ENCODE data around the gene EOLA2. TPM values are rescaled to one million over a fixed set of nuclear protein-coding genes. Genes with fewer than 3 reads are reported as not detected.
"Not testable (repeated sequence)": the region's sequence is repeated elsewhere in the genome, so short reads cannot be mapped to it uniquely, and the experiment has no call there.

Gene EOLA2
- total RNA-seq, 2 experiments from 2014 or later, result 11.5 to 27.7 TPM

DNA sequence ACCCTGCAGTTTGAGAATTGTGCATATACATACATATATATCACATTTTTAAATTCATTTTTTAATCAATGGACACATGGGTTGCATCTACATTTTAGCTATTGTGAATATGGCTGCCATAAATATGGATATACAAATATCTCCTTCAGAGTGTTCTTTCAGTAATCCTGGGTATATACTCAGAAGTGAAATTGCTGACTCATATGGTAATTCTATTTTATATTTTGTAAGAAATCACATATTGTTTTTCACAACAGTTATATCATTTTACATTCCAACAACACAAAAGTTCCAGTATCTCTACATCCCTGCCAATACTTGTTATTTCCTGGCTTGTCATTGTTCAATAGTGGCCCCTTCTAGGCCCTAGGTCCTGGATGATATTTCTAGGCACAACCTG is 29.6 kb downstream of the EOLA2 start:
- peaks cover 3% of the 10 kb centered on the region for H3K36me3 Mint-ChIP-seq (ENCODE audit: low read depth)
- ATAC-seq (no peak), DNase-seq (no peak)
- ChIA-PET POLR2A (no interaction called here), CTCF (no interaction called here)
- H3K4me1 Mint-ChIP-seq, result peaks cover 8% of the 10 kb centered on the region
- H3K4me3 Mint-ChIP-seq, result no peak overlapping the region
- intact Hi-C loops (cut with DNase I, micrococcal nuclease), result no loop called here
- no peaks in the 10 kb centered on the region for H3K27me3 Mint-ChIP-seq
- no peak overlapping the region for H3K27ac Mint-ChIP-seq
- H3K9me3 Mint-ChIP-seq (ENCODE audit: low read depth), result no peaks in the 10 kb centered on the region

DNA sequence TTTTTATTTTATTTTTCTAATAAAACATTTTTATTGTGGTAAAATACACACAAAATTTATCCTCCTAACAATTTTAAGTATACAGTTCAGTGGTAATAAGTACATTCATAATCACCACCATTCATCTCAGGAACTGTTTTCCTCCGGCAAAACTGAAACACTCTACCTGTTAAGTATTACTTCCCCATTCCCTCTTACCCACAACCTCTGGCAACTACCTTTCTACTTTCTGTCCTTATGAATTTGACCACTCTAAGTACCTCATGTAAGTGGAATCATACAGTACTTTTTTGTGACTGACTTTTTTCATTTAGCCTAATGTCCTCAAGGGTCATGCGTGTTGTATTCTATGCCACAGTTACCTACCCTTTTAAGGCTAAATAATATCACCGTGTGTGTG is 30.0 kb downstream of the EOLA2 start:
- Mint-ChIP-seq H3K27me3 (no peaks in the 10 kb centered on the region), H3K27ac (no peak overlapping the region), H3K4me3 (no peak overlapping the region), H3K36me3 (ENCODE audit: low read depth) (peaks cover 3% of the 10 kb centered on the region), H3K9me3 (ENCODE audit: low read depth) (no peaks in the 10 kb centered on the region), H3K4me1 (peaks cover 8% of the 10 kb centered on the region)
- intact Hi-C loops (cut with DNase I, micrococcal nuclease), result no loop called here
- ATAC-seq (no peak), DNase-seq (no peak)
- ChIA-PET POLR2A (no interaction called here), CTCF (no interaction called here)

DNA sequence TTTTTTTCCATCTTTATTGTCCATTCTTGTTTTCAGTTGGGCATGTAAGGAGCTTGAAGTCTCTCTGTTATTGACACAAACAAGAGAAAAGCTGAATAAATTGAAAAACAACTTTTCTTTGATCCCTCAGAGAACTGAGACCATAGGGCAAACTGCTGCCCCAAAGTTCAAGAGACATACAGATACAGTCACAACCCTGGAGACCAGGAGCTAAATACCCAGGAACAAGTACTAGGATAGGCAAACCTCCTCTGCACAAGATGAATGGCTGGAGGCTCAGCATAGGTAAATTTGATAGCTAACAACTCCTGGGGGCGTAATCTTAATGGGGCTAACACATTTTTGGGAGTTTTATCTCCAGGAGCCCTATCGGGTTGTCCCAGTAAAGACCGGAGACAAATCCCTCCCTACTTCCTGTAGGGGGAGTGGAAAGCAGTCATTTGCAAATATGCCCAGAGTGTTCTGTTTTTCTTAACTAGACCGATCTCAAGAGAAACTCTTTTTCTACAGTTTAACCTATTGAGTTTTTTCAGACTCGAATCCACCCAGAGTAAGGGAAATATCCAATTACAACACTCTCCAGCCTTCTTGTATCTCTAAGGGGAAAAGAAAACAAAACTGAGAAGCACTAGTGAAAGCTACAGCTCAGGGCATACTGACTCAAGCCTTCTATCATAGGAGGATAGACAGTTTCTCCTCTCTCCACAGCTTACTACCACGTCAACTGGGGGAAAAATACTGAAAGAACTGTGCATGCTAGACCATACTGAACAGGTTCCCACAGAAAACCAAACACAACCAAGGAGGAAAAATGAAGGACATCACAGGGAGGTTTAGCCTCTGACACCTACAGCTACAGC is 34.2 kb downstream of the EOLA2 start:
- Mint-ChIP-seq H3K9me3 (ENCODE audit: low read depth) (no peaks in the 10 kb centered on the region), H3K4me3 (peak overlapping the region; percentile 48), H3K36me3 (ENCODE audit: low read depth) (peaks cover 3% of the 10 kb centered on the region), H3K4me1 (peaks cover 8% of the 10 kb centered on the region), H3K27me3 (no peaks in the 10 kb centered on the region), H3K27ac (peak overlapping the region; percentile 44)
- DNase-seq (no peak), ATAC-seq (peak; percentile 97)
- POLR2A ChIA-PET, result no interaction called here
- CTCF ChIA-PET, result interaction anchor here (1.0 kb wide), 1 partner anchor 35 kb away, joined by 4 read pairs; the partner anchor contains the start of gene EOLA2
- intact Hi-C loops (cut with DNase I, micrococcal nuclease), result loop anchor here in 1 of 2 experiments (5.0 kb wide), 1 partner anchor 67 kb away; no protein-coding TSS in a partner anchor

DNA sequence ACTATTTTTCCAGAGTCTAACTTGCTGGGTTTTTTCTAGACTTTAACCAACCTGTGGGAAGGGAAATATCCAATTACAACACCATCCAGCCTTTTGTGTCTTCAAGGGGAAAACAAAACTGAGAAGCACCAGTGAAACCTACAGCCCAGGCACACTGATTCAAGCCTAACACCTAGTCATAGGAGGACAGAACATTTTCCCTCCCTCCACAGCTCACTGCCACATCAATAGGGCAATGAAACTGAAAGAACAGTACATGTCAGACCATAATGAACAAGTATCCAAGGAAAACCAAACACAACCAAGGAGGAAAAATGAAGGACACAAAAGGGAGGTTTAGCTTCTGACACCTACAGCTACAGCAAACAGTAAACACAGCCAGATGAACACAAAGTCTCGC is 39.7 kb downstream of the EOLA2 start:
- Mint-ChIP-seq H3K27ac (no peak overlapping the region), H3K36me3 (ENCODE audit: low read depth) (no peaks in the 10 kb centered on the region), H3K9me3 (ENCODE audit: low read depth) (peaks cover 6% of the 10 kb centered on the region), H3K4me3 (no peak overlapping the region), H3K4me1 (peaks cover 9% of the 10 kb centered on the region), H3K27me3 (no peaks in the 10 kb centered on the region)
- ChIA-PET CTCF (interaction anchor here (0.8 to 1.6 kb wide), 2 partner anchors 12 to 18 kb away, joined by 4 read pairs; no protein-coding TSS in a partner anchor), POLR2A (no interaction called here)
- intact Hi-C loops (cut with DNase I, micrococcal nuclease), result no loop called here
- peak; percentile 91 for ATAC-seq
- DNase-seq, result peak; percentile 28

DNA sequence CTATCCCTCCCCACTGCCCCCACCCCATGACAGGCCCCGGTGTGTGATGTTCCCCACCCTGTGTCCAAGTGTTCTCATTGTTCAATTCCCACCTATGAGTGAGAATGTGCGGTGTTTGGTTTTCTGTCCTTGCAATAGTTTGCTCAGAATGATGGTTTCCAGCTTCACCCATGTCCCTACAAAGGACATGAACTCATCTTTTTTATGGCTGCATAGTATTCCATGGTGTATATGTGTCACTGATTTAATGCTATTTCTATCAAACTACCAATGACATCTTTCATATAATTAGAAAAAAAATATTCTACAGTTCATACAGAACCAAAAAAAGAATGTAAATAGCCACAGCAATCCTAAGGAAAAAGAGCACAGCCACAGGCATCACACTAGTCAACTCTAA is 47.5 kb downstream of the EOLA2 start:
- H3K9me3 Mint-ChIP-seq (ENCODE audit: low read depth); H3K4me3 Mint-ChIP-seq; intact Hi-C loops (cut with DNase I, micrococcal nuclease); CTCF ChIA-PET; H3K36me3 Mint-ChIP-seq (ENCODE audit: low read depth); DNase-seq; ATAC-seq; POLR2A ChIA-PET; H3K27ac Mint-ChIP-seq; H3K27me3 Mint-ChIP-seq; H3K4me1 Mint-ChIP-seq: not testable (repeated sequence)

Other genes starting within 250 kb of the EOLA2 start
- not detected for gene MAGEA11, start 226.4 kb downstream of the EOLA2 start, total RNA-seq
- gene HSFX1, start 164.4 kb downstream of the EOLA2 start, total RNA-seq, result under 1 TPM; 0.25 to 0.47 TPM
- not detected for gene MAGEA9, start 156.6 kb downstream of the EOLA2 start, total RNA-seq
- not detected for gene MAGEA8, start 57.3 kb downstream of the EOLA2 start, total RNA-seq
- not detected for gene HSFX4, start 8.9 kb downstream of the EOLA2 start, total RNA-seq